GM19099 (cell line): ENCODE data around the gene CAMK2D.

ENCODE experiments used
- POLR2A ChIP-seq: IDR thresholded peaks from 3 replicates; pipeline ENCODE4 v1.6.1; 2011; ENCODE audit warnings: low read depth; ENCODE audit not compliant: insufficient read length; ENCODE audit errors: extremely low read depth

Gene CAMK2D

GRCh38 chr4:113745711-113746110 is 15.8 kb downstream of the CAMK2D start:
- TF ChIP-seq POLR2A: no peak

GRCh38 chr4:113744667-113745240 is 16.8 kb downstream of the CAMK2D start:
- TF ChIP-seq POLR2A: no peak

GRCh38 chr4:113743690-113744089 is 17.8 kb downstream of the CAMK2D start:
- TF ChIP-seq POLR2A: no peak

GRCh38 chr4:113742643-113743042 is 18.9 kb downstream of the CAMK2D start:
- TF ChIP-seq POLR2A: no peak

DNA sequence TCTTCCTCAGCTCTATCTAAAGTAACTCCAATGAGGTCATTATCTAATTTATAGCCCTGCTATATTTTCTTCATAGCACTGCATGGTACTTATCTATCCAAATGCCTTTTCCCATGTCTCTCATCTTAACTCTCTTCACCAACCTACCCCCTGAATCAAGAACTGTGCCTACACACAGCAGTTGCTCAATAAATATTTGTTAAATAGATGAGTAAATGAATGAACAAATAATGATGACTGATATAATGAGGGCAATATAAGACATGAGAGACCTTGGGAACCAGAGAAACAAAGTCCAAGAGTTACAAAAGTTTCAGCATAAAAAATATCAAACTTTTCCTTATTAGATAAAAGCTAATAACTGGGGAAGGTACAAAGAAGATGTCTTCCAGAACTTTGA is 19.6 kb downstream of the CAMK2D start:
- TF ChIP-seq POLR2A: no peak

DNA sequence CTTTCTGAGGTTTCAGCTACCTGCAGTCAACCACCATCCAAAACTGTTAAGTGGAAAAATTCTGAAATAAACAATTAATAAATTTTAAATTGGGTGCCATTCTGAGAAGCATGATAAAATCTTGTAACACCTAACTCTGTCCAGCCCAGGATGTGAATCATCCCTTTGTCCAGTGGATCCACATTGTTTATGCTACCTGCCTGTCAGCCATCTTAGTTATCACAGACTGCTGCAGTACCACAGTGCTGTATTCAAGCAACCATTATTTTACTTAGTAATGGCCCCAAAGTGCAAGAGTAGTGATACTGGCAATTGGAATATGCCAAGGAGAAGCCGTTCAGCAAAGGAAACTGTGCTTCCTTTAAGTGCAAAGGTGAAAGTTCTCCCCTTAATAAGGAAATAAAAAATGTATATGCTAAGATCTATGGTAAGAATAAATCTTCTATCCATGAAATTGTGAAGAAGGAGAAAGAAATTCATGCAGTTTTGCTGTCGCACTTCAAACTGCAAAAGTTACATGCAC is 20.6 kb downstream of the CAMK2D start:
- TF ChIP-seq POLR2A: no peak

DNA sequence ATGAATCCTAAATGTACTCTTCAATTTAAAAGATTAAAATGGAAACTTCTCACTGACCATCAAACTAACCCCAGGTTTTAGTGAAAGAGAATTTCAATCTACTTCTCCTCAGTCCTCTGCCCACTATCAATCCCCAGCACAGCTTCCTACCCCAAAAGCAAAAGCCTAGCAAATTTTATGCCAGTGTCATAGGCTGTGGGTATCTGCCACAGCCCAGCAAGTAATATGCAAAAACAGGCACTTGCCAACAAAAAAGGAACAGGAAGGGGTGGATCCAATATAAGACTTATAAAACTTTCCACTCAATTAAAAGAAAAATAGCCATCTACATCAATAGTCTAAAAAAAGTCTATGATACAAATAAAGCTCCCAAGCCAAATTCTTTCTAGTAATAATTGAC is 22.3 kb downstream of the CAMK2D start:
- no peak for TF ChIP-seq POLR2A

DNA sequence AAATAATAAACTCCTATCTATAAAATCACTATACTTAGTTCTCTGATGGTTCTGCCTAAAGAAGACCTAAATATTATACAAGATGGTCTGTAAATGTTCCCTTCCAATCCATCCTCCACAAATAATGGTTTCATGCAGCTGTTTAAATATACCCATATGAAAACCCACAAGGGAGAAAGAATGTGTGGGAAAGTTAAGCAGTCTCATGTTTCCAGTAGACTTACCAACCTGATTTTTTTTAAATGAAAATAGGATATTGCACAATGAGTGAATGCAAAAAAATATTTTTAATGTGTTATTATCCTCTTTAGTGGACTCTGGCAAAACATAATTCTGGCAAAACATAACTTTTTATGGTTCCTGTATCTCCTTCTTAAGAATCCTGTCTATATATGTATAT is 23.3 kb downstream of the CAMK2D start:
- no peak for TF ChIP-seq POLR2A

DNA sequence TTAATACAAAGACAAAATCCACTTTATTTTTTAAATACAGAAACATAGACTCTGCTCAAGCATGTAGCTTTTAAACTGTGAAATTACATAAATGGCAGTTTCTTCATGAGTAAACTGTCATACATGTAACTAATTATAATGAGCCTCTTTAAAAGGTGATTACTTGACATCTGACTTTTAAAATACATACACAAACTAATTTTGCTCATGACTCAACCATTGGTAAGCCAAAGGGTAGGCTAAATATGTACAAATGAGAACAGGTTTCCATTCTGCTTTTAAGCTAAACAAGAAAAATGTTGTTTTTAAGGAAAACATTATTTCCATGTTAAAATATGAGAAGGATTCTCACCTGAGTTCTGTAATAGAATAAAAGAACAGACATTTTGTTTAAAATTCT is 27.9 kb downstream of the CAMK2D start:
- TF ChIP-seq POLR2A: no peak

DNA sequence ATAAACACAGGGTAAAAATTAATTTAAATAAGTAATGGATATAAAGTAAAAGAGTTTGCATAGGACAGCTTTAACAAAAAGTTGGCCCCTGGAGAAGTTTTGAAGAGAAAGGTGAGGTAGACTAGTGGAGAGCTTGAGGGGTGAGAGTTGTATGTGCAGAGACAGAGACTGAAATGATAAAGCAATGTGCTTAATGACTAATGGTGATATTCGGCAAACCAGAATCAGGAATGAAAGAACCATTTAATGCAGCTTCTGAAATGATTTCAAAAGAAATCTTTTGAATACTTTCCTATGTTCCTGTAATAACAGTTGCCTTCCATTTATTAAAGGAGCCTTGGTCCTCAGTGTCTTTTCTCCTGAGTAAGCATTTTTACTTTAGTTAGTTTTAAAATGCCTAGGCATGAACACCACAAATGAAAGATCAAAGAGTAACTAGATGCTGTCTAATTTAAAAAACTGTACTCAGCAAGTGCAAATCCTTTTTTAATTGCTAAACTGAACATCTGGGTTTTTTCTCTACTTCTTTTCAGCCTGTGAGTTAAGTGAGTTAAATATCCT is 28.5 kb downstream of the CAMK2D start:
- TF ChIP-seq POLR2A: no peak

GRCh38 chr4:113730467-113731216 is 30.9 kb downstream of the CAMK2D start:
- TF ChIP-seq POLR2A: no peak

DNA sequence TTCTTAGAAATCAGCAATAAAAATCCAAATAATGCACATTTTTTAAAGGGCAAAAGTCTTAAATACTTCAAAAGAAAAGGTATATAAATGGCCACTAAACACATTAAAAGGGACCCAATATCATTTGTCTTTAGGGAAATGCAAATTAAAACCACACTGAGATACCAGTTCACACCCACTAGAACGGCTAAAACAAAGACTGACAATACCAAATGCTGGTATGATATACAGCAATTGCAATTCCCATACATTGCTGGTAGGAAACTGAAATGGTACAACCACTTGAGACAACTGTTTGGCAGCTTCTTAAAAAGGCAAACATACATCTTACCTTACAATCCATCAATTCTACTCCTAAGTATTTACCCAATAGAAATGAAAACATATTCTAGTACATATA is 33.7 kb downstream of the CAMK2D start:
- TF ChIP-seq POLR2A: no peak

GRCh38 chr4:113725963-113726362 is 35.6 kb downstream of the CAMK2D start:
- no peak for TF ChIP-seq POLR2A

- TF ChIP-seq POLR2A: no peak
These were observed 43.3 kb downstream of the CAMK2D start for GRCh38 chr4:113718252-113718651.

DNA sequence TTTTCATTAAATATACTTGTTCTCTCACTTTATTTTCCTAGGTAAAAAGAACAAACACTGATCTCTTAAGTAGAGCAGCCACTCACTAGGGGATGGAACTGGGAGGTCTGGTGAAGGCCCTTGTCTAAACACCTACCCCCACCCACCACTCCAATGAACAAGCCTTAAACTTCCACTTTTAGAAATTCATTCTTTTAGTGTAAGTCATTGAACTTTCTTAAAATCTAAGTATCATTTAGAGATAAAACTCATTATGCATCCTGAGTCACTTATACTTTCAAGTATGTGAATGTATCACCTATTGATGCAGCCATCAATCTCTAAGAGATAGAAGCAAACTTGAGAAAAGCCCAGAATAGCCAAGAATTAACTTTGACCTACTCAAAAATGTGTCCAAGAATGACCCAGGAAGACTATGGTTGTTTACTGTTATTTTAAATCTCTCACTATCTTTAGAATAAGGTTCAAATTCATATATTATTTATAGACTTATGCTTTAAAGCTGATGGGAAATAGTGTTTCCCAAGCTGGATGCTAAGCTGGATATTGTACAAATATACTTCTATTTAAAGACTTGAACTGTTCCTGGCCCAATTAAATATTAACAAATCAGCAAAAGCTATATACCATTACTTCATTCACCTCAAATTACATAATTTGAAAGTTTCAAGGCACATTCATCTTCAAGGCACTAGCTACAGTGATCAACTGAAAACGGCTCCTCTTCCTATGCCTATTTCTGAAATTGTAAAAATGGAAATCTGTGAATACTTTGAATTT is 49.5 kb downstream of the CAMK2D start:
- no peak for TF ChIP-seq POLR2A
